Measurements from ENCODE around the gene ARHGEF3.

ARHGEF3 gene

GRCh38 chr3:56776556-56776950 lies 25.2 kb downstream of the ARHGEF3 start:
- H3K27ac ChIP-seq: no peak overlapping the region
- TF ChIP-seq ZFX (IDR thresholded peaks at IDR 0.05) (no peak), CTCF (conservative IDR thresholded peaks at IDR 0.05) (no peak)

- TF ChIP-seq ZFX (IDR thresholded peaks at IDR 0.05): no peak
- TF ChIP-seq CTCF (conservative IDR thresholded peaks at IDR 0.05): no peak
- no peak overlapping the region for H3K27ac ChIP-seq
These were observed 25.8 kb downstream of the ARHGEF3 start for GRCh38 chr3:56775838-56776555.

- no peak overlapping the region for H3K27ac ChIP-seq
- TF ChIP-seq CTCF (conservative IDR thresholded peaks at IDR 0.05): no peak
- no peak for TF ChIP-seq ZFX (IDR thresholded peaks at IDR 0.05)
These were observed 26.3 kb downstream of the ARHGEF3 start for GRCh38 chr3:56775445-56775837.

GRCh38 chr3:56773986-56774385 lies 27.8 kb downstream of the ARHGEF3 start:
- TF ChIP-seq ZFX (IDR thresholded peaks at IDR 0.05) (no peak), CTCF (conservative IDR thresholded peaks at IDR 0.05) (no peak)
- no peak overlapping the region for H3K27ac ChIP-seq

GRCh38 chr3:56772952-56773938 lies 28.5 kb downstream of the ARHGEF3 start:
- TF ChIP-seq CTCF (conservative IDR thresholded peaks at IDR 0.05) (no peak), ZFX (IDR thresholded peaks at IDR 0.05) (no peak)
- no peak overlapping the region for H3K27ac ChIP-seq

- TF ChIP-seq ZFX (IDR thresholded peaks at IDR 0.05): no peak
- no peak for TF ChIP-seq CTCF (conservative IDR thresholded peaks at IDR 0.05)
- H3K27ac ChIP-seq: no peak overlapping the region
These were observed 30.4 kb downstream of the ARHGEF3 start for GRCh38 chr3:56771376-56771775.
